HG02852 (cell line): Measurements from ENCODE around the gene IMMT.

Source experiments
- ATAC-seq: cut with Tn5 transposase; IDR thresholded peaks from one replicate; pipeline ENCODE4 v1.9.1; 2021; ENCODE audit warnings: mild to moderate bottlenecking, moderate library complexity; ENCODE audit not compliant: unreplicated experiment

Gene IMMT

GRCh38 chr2:86094229-86094628 lies 101.0 kb downstream of the IMMT start:
- ATAC-seq = no peak
